Measurements from ENCODE around the gene MTARC2.
"Not testable (repeated sequence)": the region's sequence is repeated elsewhere in the genome, so short reads cannot be mapped to it uniquely, and the experiment has no call there.

Gene MTARC2

DNA sequence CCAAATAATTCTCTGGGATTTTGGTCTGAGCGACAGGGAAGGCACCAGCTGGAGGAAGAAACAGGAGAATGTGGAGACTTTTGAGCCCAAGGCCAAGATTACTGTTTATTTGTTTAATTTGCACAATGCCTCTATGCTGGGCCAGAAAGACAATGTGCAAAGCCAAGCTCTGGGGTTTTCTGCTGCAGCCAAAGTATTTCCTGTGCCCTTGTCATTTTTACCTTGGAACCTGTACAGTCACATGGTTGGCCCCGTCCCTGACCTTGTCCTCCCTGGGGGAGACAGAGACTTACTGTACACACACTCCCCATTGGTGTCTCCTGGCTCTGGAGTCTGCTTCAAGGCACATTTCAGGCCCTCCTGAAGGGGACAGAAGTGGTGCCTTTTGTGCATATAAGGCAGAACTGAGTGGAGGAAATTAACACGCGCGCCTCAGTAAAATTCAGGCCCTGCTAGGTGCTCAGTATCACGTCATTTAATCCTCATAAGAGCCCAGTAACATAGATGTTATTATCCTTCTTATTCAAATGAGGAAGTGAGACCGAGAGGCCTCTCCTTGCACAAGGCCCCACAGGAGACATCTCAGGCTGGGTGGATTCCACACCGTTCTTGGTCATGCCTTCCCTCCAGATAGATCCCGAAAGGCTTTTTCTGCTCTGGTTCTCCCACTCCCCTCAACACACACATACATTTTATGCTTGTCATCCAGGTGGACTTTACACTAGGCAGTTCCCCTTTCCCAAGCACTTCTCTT, 36.9 kb upstream of the MTARC2 start:
- Mint-ChIP-seq H3K36me3 (ENCODE audit: low read depth) (no peaks in the 10 kb centered on the region), H3K27ac (no peak overlapping the region), H3K4me3 (no peak overlapping the region), H3K27me3 (no peaks in the 10 kb centered on the region), H3K9me3 (no peaks in the 10 kb centered on the region), H3K4me1 (ENCODE audit: low read depth) (peaks cover 24% of the 10 kb centered on the region)
- intact Hi-C loops (cut with micrococcal nuclease) = no loop called here

DNA sequence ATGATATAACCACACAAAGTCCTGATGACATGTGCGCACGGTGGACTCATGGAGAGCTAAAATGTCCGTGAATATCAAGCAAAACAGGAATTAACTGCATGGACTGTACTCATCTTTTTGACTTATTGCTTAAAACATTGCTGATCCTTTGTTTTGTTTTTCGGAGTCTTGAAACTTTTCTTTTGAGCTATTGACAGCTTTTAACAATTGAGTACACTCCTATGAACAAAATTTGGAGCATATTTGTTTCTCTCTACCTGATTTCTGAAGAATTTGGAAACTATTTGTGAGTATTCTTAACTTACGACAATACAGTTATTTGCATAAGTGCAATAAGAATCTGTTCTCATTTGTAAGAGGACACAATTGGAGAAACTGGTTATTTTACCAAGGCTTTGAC, 32.1 kb upstream of the MTARC2 start:
- H3K4me3 Mint-ChIP-seq; H3K9me3 Mint-ChIP-seq; H3K4me1 Mint-ChIP-seq (ENCODE audit: low read depth); intact Hi-C loops (cut with micrococcal nuclease); H3K27me3 Mint-ChIP-seq; H3K36me3 Mint-ChIP-seq (ENCODE audit: low read depth); H3K27ac Mint-ChIP-seq: not testable (repeated sequence)

- Mint-ChIP-seq H3K27ac (no peak overlapping the region), H3K4me3 (no peak overlapping the region), H3K36me3 (ENCODE audit: low read depth) (no peaks in the 10 kb centered on the region), H3K4me1 (ENCODE audit: low read depth) (no peaks in the 10 kb centered on the region), H3K27me3 (peaks cover 2% of the 10 kb centered on the region), H3K9me3 (no peaks in the 10 kb centered on the region)
- intact Hi-C loops (cut with micrococcal nuclease) = no loop called here
Measured at GRCh38 chr1:220717800-220718640, 30.1 kb upstream of the MTARC2 start.

GRCh38 chr1:220721266-220721665, 26.9 kb upstream of the MTARC2 start:
- H3K36me3 Mint-ChIP-seq (ENCODE audit: low read depth); intact Hi-C loops (cut with micrococcal nuclease); H3K27ac Mint-ChIP-seq; H3K4me1 Mint-ChIP-seq (ENCODE audit: low read depth); H3K9me3 Mint-ChIP-seq; H3K27me3 Mint-ChIP-seq; H3K4me3 Mint-ChIP-seq: not testable (repeated sequence)

GRCh38 chr1:220726634-220727033, 21.5 kb upstream of the MTARC2 start:
- no peaks in the 10 kb centered on the region for H3K36me3 Mint-ChIP-seq (ENCODE audit: low read depth)
- H3K27ac Mint-ChIP-seq = no peak overlapping the region
- H3K4me3 Mint-ChIP-seq = no peak overlapping the region
- H3K9me3 Mint-ChIP-seq = no peaks in the 10 kb centered on the region
- H3K4me1 Mint-ChIP-seq (ENCODE audit: low read depth) = peaks cover 10% of the 10 kb centered on the region
- no peaks in the 10 kb centered on the region for H3K27me3 Mint-ChIP-seq
- intact Hi-C loops (cut with micrococcal nuclease) = no loop called here

- H3K4me1 Mint-ChIP-seq (ENCODE audit: low read depth) = peaks cover 17% of the 10 kb centered on the region
- no peak overlapping the region for H3K4me3 Mint-ChIP-seq
- intact Hi-C loops (cut with micrococcal nuclease) = no loop called here
- no peak overlapping the region for H3K27ac Mint-ChIP-seq
- no peaks in the 10 kb centered on the region for H3K9me3 Mint-ChIP-seq
- no peaks in the 10 kb centered on the region for H3K27me3 Mint-ChIP-seq
- no peaks in the 10 kb centered on the region for H3K36me3 Mint-ChIP-seq (ENCODE audit: low read depth)
Measured at GRCh38 chr1:220727519-220727918, 20.6 kb upstream of the MTARC2 start.

GRCh38 chr1:220730486-220730885, 17.6 kb upstream of the MTARC2 start:
- Mint-ChIP-seq H3K4me3 (no peak overlapping the region), H3K27ac (no peak overlapping the region), H3K36me3 (ENCODE audit: low read depth) (no peaks in the 10 kb centered on the region), H3K27me3 (peaks cover 2% of the 10 kb centered on the region), H3K9me3 (no peaks in the 10 kb centered on the region), H3K4me1 (ENCODE audit: low read depth) (peaks cover 20% of the 10 kb centered on the region)
- intact Hi-C loops (cut with micrococcal nuclease) = loop anchor here (5.0 kb wide), 1 partner anchor 47 kb away; no protein-coding TSS in a partner anchor

DNA sequence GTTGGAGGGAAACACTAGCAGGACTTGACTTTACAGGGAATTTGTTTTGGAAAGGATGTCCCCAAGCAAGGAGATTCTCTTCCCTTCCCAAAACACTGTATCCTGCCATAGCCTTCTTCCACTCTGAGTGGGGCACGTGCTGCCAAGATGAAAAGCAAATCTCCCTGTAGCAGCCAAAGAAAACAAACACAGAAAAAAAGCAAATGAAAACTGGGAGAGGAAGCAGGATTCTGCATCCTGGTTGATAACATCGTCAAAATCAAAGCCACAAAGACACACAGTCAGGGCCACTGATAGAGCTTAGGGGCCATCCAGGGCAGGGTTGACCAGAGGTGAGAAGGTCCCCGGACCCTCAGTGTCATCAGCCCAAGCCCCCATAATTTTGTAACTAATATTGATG, 16.0 kb upstream of the MTARC2 start:
- Mint-ChIP-seq H3K27ac (no peak overlapping the region), H3K27me3 (peaks cover 6% of the 10 kb centered on the region), H3K36me3 (ENCODE audit: low read depth) (no peaks in the 10 kb centered on the region)

GRCh38 chr1:220732621-220733020, 15.5 kb upstream of the MTARC2 start:
- H3K27ac Mint-ChIP-seq = peak overlapping the region; percentile 29
- H3K4me1 Mint-ChIP-seq (ENCODE audit: low read depth) = peaks cover 20% of the 10 kb centered on the region
- intact Hi-C loops (cut with micrococcal nuclease) = loop anchor here (2.0 to 5.0 kb wide), 3 partner anchors 42 to 52 kb away; partner anchors contain the start of gene C1orf115
- H3K27me3 Mint-ChIP-seq = peaks cover 7% of the 10 kb centered on the region
- H3K9me3 Mint-ChIP-seq = no peaks in the 10 kb centered on the region
- no peaks in the 10 kb centered on the region for H3K36me3 Mint-ChIP-seq (ENCODE audit: low read depth)
- no peak overlapping the region for H3K4me3 Mint-ChIP-seq

More for the DNA sequence above, 16.0 kb upstream of the MTARC2 start:
- Mint-ChIP-seq H3K4me3 (no peak overlapping the region), H3K4me1 (ENCODE audit: low read depth) (peaks cover 20% of the 10 kb centered on the region), H3K9me3 (no peaks in the 10 kb centered on the region)
- intact Hi-C loops (cut with micrococcal nuclease) = loop anchor here (2.0 to 5.0 kb wide), 3 partner anchors 41 to 51 kb away; partner anchors contain the start of gene C1orf115

- Mint-ChIP-seq H3K27ac (peak overlapping the region; percentile 29), H3K4me1 (ENCODE audit: low read depth) (peaks cover 20% of the 10 kb centered on the region), H3K27me3 (peaks cover 7% of the 10 kb centered on the region), H3K36me3 (ENCODE audit: low read depth) (no peaks in the 10 kb centered on the region), H3K4me3 (no peak overlapping the region), H3K9me3 (no peaks in the 10 kb centered on the region)
- intact Hi-C loops (cut with micrococcal nuclease) = loop anchor here (2.0 to 5.0 kb wide), 3 partner anchors 42 to 52 kb away; partner anchors contain the start of gene C1orf115
Measured at GRCh38 chr1:220733086-220733601, 15.0 kb upstream of the MTARC2 start.

- H3K4me3 Mint-ChIP-seq = no peak overlapping the region
- no peak overlapping the region for H3K27ac Mint-ChIP-seq
- intact Hi-C loops (cut with micrococcal nuclease) = loop anchor here (5.0 kb wide), 1 partner anchor 43 kb away; no protein-coding TSS in a partner anchor
- H3K36me3 Mint-ChIP-seq (ENCODE audit: low read depth) = no peaks in the 10 kb centered on the region
- H3K9me3 Mint-ChIP-seq = no peaks in the 10 kb centered on the region
- peaks cover 20% of the 10 kb centered on the region for H3K4me1 Mint-ChIP-seq (ENCODE audit: low read depth)
- peaks cover 9% of the 10 kb centered on the region for H3K27me3 Mint-ChIP-seq
Measured at GRCh38 chr1:220734571-220735326, 13.4 kb upstream of the MTARC2 start.

- H3K9me3 Mint-ChIP-seq; intact Hi-C loops (cut with micrococcal nuclease); H3K27ac Mint-ChIP-seq; H3K36me3 Mint-ChIP-seq (ENCODE audit: low read depth); H3K4me3 Mint-ChIP-seq: not testable (repeated sequence)
- Mint-ChIP-seq H3K27me3 (peaks cover 21% of the 10 kb centered on the region), H3K4me1 (ENCODE audit: low read depth) (peaks cover 11% of the 10 kb centered on the region)
Measured at GRCh38 chr1:220736283-220736682, 11.8 kb upstream of the MTARC2 start.

- intact Hi-C loops (cut with micrococcal nuclease) = no loop called here
- H3K27me3 Mint-ChIP-seq = peaks cover 29% of the 10 kb centered on the region
Measured at GRCh38 chr1:220741349-220741748, 6.8 kb upstream of the MTARC2 start.

More at GRCh38 chr1:220741349-220741748, 6.8 kb upstream of the MTARC2 start:
- no peaks in the 10 kb centered on the region for H3K9me3 Mint-ChIP-seq
- H3K27ac Mint-ChIP-seq = no peak overlapping the region
- no peaks in the 10 kb centered on the region for H3K36me3 Mint-ChIP-seq (ENCODE audit: low read depth)
- no peaks in the 10 kb centered on the region for H3K4me1 Mint-ChIP-seq (ENCODE audit: low read depth)
- H3K4me3 Mint-ChIP-seq = no peak overlapping the region

Measured in dendritic cell treated with granulocyte-macrophage colony-stimulating factor and Interleukin-4, amounts not matched to agents 40 ng/mL and 50 ng/mL, for 4 days (primary cell).